HEK293 (cell line): Measurements from ENCODE around the gene PPP4C.

Source experiments
- BCL11B ChIP-seq: fragments of 450-650 bp; formaldehyde crosslinking; IDR thresholded peaks from 2 replicates; pipeline ENCODE4 v1.5.1; 2016; ENCODE audit warnings: low read depth, missing biosample characterization, missing genetic modification characterization
- GLIS2 ChIP-seq: fragments of 450-650 bp; formaldehyde crosslinking; IDR thresholded peaks from 2 replicates; pipeline ENCODE4 v1.5.1; 2016; ENCODE audit warnings: missing biosample characterization, missing genetic modification characterization
- HOXA7 ChIP-seq: sonication (generic); formaldehyde crosslinking; IDR thresholded peaks from 2 replicates; pipeline ENCODE4 v1.8.1; 2022; ENCODE audit warnings: missing genetic modification reagents, borderline replicate concordance
- HOXC10 ChIP-seq: sonication (generic); formaldehyde crosslinking; IDR thresholded peaks from 2 replicates; pipeline ENCODE4 v1.8.1; 2023; ENCODE audit warnings: mild to moderate bottlenecking, missing genetic modification reagents
- KLF16 ChIP-seq: fragments of 450-650 bp; formaldehyde crosslinking; IDR thresholded peaks from 2 replicates; pipeline ENCODE4 v1.5.1; 2017; ENCODE audit warnings: missing biosample characterization, missing genetic modification characterization
- KLF8 ChIP-seq: fragments of 450-650 bp; formaldehyde crosslinking; IDR thresholded peaks from 2 replicates; pipeline ENCODE4 v1.5.1; 2016; ENCODE audit warnings: missing biosample characterization, missing genetic modification characterization
- SCRT2 ChIP-seq: fragments of 450-650 bp; formaldehyde crosslinking; IDR thresholded peaks from 2 replicates; pipeline ENCODE4 v1.5.1; 2016; ENCODE audit warnings: missing biosample characterization, missing genetic modification characterization
- SP2 ChIP-seq: fragments of 450-650 bp; formaldehyde crosslinking; IDR thresholded peaks from 2 replicates; pipeline ENCODE4 v1.5.1; 2016; ENCODE audit warnings: missing biosample characterization, missing genetic modification characterization
- SP3 ChIP-seq: fragments of 450-650 bp; formaldehyde crosslinking; IDR thresholded peaks from 2 replicates; pipeline ENCODE4 v1.5.1; 2016; ENCODE audit warnings: missing biosample characterization, missing genetic modification characterization
- ZBTB1 ChIP-seq: fragments of 450-650 bp; formaldehyde crosslinking; IDR thresholded peaks from 2 replicates; pipeline ENCODE4 v1.5.1; 2016; ENCODE audit warnings: missing biosample characterization, missing genetic modification characterization
- ZBTB7A ChIP-seq: fragments of 450-650 bp; formaldehyde crosslinking; IDR thresholded peaks from 2 replicates; pipeline ENCODE4 v1.5.1; 2016; ENCODE audit warnings: low read depth, missing biosample characterization, missing genetic modification characterization
- ZNF114 ChIP-seq: fragments of 450-650 bp; formaldehyde crosslinking; IDR thresholded peaks from 2 replicates; pipeline ENCODE4 v1.5.0; 2017; ENCODE audit warnings: missing biosample characterization, missing genetic modification characterization
- ZNF146 ChIP-seq: fragments of 450-650 bp; formaldehyde crosslinking; IDR thresholded peaks from 2 replicates; pipeline ENCODE4 v1.5.1; 2016; ENCODE audit warnings: missing biosample characterization, missing genetic modification characterization
- ZNF155 ChIP-seq: fragments of 450-650 bp; formaldehyde crosslinking; IDR thresholded peaks from 2 replicates; pipeline ENCODE4 v1.5.1; 2016; ENCODE audit warnings: missing biosample characterization, missing genetic modification characterization
- ZNF184 ChIP-seq: fragments of 450-650 bp; IDR thresholded peaks from 2 replicates; pipeline ENCODE4 v1.5.1; 2018; ENCODE audit warnings: missing biosample characterization, mild to moderate bottlenecking, missing genetic modification characterization
- ZNF24 ChIP-seq: fragments of 450-650 bp; formaldehyde crosslinking; IDR thresholded peaks from 2 replicates; pipeline ENCODE4 v1.5.1; 2016; ENCODE audit warnings: missing biosample characterization, missing genetic modification characterization
- ZNF302 ChIP-seq: fragments of 450-650 bp; formaldehyde crosslinking; IDR thresholded peaks from 2 replicates; pipeline ENCODE4 v1.5.1; 2016; ENCODE audit warnings: missing biosample characterization, missing genetic modification characterization, low read depth
- ZNF341 ChIP-seq: fragments of 450-650 bp; formaldehyde crosslinking; IDR thresholded peaks from 2 replicates; pipeline ENCODE4; 2016; ENCODE audit warnings: low read depth, missing biosample characterization, missing genetic modification characterization
- ZNF37A ChIP-seq: fragments of 450-650 bp; IDR thresholded peaks from 2 replicates; pipeline ENCODE4 v1.5.1; 2018; ENCODE audit warnings: missing biosample characterization, missing genetic modification characterization
- ZNF394 ChIP-seq: fragments of 450-650 bp; formaldehyde crosslinking; IDR thresholded peaks from 2 replicates; pipeline ENCODE4 v1.5.1; 2016; ENCODE audit warnings: missing biosample characterization, missing genetic modification characterization, mild to moderate bottlenecking, moderate library complexity, borderline replicate concordance
- ZNF561 ChIP-seq: fragments of 450-650 bp; IDR thresholded peaks from 2 replicates; pipeline ENCODE4 v1.5.1; 2018; ENCODE audit warnings: missing biosample characterization, missing genetic modification characterization, borderline replicate concordance
- ZNF626 ChIP-seq: fragments of 450-650 bp; sonication (Bioruptor Pico); formaldehyde crosslinking; IDR thresholded peaks from 2 replicates; pipeline ENCODE4 v1.5.1; 2018; ENCODE audit warnings: missing biosample characterization, missing genetic modification characterization, inconsistent platforms
- TF ChIP-seq, protein P1 (sequence below): fragments of 450-650 bp; formaldehyde crosslinking; IDR thresholded peaks from 2 replicates; pipeline ENCODE4 v1.5.1; 2016; ENCODE audit warnings: missing biosample characterization, missing genetic modification characterization
- TF ChIP-seq, protein P2 (sequence below): fragments of 450-650 bp; formaldehyde crosslinking; IDR thresholded peaks from 2 replicates; pipeline ENCODE4 v1.5.1; 2017; ENCODE audit warnings: missing biosample characterization, missing genetic modification characterization
- TF ChIP-seq, protein P3 (sequence below): fragments of 450-650 bp; formaldehyde crosslinking; IDR thresholded peaks from 2 replicates; pipeline ENCODE4 v1.5.1; 2016; ENCODE audit warnings: missing biosample characterization, missing genetic modification characterization
- TF ChIP-seq, protein P4 (sequence below): fragments of 450-650 bp; formaldehyde crosslinking; IDR thresholded peaks from 2 replicates; pipeline ENCODE4 v1.5.1; 2016; ENCODE audit warnings: missing biosample characterization, missing genetic modification characterization
- TF ChIP-seq, protein P5 (sequence below): fragments of 450-650 bp; formaldehyde crosslinking; IDR thresholded peaks from 2 replicates; pipeline ENCODE4 v1.5.1; 2016; ENCODE audit warnings: missing biosample characterization, missing genetic modification characterization
- TF ChIP-seq, protein P6 (sequence below): fragments of 450-650 bp; formaldehyde crosslinking; IDR thresholded peaks from 2 replicates; pipeline ENCODE4 v1.5.1; 2016; ENCODE audit warnings: missing biosample characterization, missing genetic modification characterization

Gene PPP4C

DNA sequence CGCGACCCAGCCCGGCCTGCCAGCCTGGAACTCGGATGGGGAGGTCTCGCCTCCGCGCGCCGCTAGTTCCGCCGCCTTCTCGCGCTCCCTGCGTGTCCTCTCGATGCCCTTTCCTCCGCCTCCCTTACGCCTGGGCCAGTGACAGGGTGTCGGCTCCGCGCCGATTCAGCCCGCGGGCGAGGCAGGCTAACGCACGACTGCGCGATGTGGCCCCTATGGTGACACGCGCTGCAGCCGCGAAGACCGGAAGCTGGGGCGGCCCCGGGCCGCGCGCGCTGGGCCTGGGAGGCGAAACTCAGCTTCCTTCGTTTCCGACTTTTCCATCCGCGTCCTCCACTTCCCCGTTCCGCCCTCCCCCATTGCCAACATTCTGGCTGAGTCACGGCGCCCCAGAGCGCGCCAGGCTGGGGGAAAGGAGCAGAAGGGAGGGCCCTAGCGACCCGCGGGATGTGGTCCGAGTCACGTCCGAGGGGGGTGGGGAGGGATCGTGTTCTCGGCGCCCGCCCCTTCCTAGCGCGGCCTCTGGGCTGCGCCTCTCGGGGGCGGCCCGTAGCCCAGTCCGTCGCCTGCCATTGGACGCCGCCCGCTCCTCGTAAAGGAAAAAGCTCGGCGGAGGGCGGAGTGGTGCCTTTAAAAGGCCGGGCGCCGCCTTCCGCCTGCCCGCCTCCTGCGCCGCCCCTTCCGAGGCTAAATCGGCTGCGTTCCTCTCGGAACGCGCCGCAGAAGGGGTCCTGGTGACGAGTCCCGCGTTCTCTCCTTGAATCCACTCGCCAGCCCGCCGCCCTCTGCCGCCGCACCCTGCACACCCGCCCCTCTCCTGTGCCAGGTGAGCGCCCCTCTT lies 10.5 kb upstream of the PPP4C start, which contains the start of gene ALDOA (continued):
- peak; percentile 94 for TF ChIP-seq ZNF341
- peak; percentile 53; the same call in 1 of the 2 replicates for TF ChIP-seq ZBTB1
- no peak for TF ChIP-seq HOXA7 (CRISPR knock-in tag)
- TF ChIP-seq ZNF394 (tag by site-specific recombination) = peak; percentile 66; the same call in 1 of the 2 replicates
- 0 out of 2 replicates have a peak, but pooled peaks have one; percentile 20 for TF ChIP-seq ZNF184
- peak; percentile 99 for TF ChIP-seq GLIS2
- TF ChIP-seq ZNF561 (tag by site-specific recombination) = peak; percentile 89
- TF ChIP-seq ZNF37A (tag by site-specific recombination) = no peak
- TF ChIP-seq ZBTB7A (tag by site-specific recombination) = peak; percentile 98
- no peak for TF ChIP-seq ZNF302
- TF ChIP-seq, protein P1, sequence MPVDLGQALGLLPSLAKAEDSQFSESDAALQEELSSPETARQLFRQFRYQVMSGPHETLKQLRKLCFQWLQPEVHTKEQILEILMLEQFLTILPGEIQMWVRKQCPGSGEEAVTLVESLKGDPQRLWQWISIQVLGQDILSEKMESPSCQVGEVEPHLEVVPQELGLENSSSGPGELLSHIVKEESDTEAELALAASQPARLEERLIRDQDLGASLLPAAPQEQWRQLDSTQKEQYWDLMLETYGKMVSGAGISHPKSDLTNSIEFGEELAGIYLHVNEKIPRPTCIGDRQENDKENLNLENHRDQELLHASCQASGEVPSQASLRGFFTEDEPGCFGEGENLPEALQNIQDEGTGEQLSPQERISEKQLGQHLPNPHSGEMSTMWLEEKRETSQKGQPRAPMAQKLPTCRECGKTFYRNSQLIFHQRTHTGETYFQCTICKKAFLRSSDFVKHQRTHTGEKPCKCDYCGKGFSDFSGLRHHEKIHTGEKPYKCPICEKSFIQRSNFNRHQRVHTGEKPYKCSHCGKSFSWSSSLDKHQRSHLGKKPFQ (tag by site-specific recombination) = peak; percentile 71
- peak; percentile 97 for TF ChIP-seq BCL11B (tag by site-specific recombination)
- TF ChIP-seq ZNF24 (tag by site-specific recombination) = peak; percentile 97
- no peak for TF ChIP-seq ZNF155 (tag by site-specific recombination)
- peak; percentile 93 for TF ChIP-seq KLF8
- TF ChIP-seq ZNF114 (tag by site-specific recombination) = no peak
- TF ChIP-seq, protein P2, sequence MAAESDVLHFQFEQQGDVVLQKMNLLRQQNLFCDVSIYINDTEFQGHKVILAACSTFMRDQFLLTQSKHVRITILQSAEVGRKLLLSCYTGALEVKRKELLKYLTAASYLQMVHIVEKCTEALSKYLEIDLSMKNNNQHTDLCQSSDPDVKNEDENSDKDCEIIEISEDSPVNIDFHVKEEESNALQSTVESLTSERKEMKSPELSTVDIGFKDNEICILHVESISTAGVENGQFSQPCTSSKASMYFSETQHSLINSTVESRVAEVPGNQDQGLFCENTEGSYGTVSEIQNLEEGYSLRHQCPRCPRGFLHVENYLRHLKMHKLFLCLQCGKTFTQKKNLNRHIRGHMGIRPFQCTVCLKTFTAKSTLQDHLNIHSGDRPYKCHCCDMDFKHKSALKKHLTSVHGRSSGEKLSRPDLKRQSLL = no peak; the same call in 1 of the 2 replicates
- peak; percentile 99 for TF ChIP-seq SP3
- TF ChIP-seq ZNF146 (tag by site-specific recombination) = peak; percentile 78
- TF ChIP-seq, protein P3, sequence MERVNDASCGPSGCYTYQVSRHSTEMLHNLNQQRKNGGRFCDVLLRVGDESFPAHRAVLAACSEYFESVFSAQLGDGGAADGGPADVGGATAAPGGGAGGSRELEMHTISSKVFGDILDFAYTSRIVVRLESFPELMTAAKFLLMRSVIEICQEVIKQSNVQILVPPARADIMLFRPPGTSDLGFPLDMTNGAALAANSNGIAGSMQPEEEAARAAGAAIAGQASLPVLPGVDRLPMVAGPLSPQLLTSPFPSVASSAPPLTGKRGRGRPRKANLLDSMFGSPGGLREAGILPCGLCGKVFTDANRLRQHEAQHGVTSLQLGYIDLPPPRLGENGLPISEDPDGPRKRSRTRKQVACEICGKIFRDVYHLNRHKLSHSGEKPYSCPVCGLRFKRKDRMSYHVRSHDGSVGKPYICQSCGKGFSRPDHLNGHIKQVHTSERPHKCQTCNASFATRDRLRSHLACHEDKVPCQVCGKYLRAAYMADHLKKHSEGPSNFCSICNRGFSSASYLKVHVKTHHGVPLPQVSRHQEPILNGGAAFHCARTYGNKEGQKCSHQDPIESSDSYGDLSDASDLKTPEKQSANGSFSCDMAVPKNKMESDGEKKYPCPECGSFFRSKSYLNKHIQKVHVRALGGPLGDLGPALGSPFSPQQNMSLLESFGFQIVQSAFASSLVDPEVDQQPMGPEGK (tag by site-specific recombination) = peak; percentile 100
- TF ChIP-seq, protein P4, sequence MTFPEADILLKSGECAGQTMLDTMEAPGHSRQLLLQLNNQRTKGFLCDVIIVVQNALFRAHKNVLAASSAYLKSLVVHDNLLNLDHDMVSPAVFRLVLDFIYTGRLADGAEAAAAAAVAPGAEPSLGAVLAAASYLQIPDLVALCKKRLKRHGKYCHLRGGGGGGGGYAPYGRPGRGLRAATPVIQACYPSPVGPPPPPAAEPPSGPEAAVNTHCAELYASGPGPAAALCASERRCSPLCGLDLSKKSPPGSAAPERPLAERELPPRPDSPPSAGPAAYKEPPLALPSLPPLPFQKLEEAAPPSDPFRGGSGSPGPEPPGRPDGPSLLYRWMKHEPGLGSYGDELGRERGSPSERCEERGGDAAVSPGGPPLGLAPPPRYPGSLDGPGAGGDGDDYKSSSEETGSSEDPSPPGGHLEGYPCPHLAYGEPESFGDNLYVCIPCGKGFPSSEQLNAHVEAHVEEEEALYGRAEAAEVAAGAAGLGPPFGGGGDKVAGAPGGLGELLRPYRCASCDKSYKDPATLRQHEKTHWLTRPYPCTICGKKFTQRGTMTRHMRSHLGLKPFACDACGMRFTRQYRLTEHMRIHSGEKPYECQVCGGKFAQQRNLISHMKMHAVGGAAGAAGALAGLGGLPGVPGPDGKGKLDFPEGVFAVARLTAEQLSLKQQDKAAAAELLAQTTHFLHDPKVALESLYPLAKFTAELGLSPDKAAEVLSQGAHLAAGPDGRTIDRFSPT = peak; percentile 93
- TF ChIP-seq KLF16 (tag by site-specific recombination) = peak; percentile 88
- TF ChIP-seq, protein P5, sequence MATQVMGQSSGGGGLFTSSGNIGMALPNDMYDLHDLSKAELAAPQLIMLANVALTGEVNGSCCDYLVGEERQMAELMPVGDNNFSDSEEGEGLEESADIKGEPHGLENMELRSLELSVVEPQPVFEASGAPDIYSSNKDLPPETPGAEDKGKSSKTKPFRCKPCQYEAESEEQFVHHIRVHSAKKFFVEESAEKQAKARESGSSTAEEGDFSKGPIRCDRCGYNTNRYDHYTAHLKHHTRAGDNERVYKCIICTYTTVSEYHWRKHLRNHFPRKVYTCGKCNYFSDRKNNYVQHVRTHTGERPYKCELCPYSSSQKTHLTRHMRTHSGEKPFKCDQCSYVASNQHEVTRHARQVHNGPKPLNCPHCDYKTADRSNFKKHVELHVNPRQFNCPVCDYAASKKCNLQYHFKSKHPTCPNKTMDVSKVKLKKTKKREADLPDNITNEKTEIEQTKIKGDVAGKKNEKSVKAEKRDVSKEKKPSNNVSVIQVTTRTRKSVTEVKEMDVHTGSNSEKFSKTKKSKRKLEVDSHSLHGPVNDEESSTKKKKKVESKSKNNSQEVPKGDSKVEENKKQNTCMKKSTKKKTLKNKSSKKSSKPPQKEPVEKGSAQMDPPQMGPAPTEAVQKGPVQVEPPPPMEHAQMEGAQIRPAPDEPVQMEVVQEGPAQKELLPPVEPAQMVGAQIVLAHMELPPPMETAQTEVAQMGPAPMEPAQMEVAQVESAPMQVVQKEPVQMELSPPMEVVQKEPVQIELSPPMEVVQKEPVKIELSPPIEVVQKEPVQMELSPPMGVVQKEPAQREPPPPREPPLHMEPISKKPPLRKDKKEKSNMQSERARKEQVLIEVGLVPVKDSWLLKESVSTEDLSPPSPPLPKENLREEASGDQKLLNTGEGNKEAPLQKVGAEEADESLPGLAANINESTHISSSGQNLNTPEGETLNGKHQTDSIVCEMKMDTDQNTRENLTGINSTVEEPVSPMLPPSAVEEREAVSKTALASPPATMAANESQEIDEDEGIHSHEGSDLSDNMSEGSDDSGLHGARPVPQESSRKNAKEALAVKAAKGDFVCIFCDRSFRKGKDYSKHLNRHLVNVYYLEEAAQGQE (tag by site-specific recombination) = peak; percentile 58; the same call in 1 of the 2 replicates
- TF ChIP-seq SP2 (tag by site-specific recombination) = peak; percentile 99
- TF ChIP-seq ZNF626 (tag by site-specific recombination) = no peak
- TF ChIP-seq HOXC10 (CRISPR knock-in tag) = peak; percentile 96
- no peak for TF ChIP-seq SCRT2 (tag by site-specific recombination)
- TF ChIP-seq, protein P6, sequence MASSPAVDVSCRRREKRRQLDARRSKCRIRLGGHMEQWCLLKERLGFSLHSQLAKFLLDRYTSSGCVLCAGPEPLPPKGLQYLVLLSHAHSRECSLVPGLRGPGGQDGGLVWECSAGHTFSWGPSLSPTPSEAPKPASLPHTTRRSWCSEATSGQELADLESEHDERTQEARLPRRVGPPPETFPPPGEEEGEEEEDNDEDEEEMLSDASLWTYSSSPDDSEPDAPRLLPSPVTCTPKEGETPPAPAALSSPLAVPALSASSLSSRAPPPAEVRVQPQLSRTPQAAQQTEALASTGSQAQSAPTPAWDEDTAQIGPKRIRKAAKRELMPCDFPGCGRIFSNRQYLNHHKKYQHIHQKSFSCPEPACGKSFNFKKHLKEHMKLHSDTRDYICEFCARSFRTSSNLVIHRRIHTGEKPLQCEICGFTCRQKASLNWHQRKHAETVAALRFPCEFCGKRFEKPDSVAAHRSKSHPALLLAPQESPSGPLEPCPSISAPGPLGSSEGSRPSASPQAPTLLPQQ (tag by site-specific recombination) = peak; percentile 66
